Measurements from ENCODE around the gene ARID5A. TPM values are rescaled to one million over a fixed set of nuclear protein-coding genes. Genes with fewer than 3 reads are reported as not detected.

The ARID5A gene
- polyA plus RNA-seq, 3 donors, result 27.8 to 38.8 (median 37.7) TPM

DNA sequence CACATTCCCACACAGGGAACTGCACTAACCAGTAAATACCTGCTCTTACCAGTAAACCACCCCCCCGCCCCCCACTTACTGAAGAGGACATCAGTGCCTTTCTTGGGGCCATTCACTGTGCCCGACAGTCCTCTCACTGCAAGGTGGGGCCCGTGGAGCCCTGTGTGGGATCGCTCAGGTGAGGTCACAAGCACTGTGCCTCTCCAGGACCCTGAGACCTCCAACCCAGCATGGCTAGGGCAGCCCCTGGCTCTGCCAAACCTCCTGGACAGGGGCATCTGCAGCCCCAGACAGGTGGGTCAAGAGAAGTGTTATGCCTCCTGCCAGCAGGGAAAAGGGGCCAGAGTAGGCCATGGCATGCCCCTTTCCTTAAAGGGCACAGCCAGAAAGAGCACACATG, 24.7 kb upstream of the ARID5A start:
- Mint-ChIP-seq H3K27me3 (ENCODE audit: low read depth in 3 of 3) (peaks cover 10 to 16% (median 12%) of the 10 kb centered on the region in 3 donors), H3K4me3 (no peak overlapping the region), H3K9me3 (peaks cover 4 to 8% (median 5%) of the 10 kb centered on the region in 7 donors), H3K36me3 (no peaks in the 10 kb centered on the region), H3K4me1 (peaks cover 10% of the 10 kb centered on the region), H3K27ac (no peak overlapping the region)
- no peaks in the 10 kb centered on the region for H3K36me3 ChIP-seq (replicated peaks in 1 of 2; ENCODE audit: control insufficient read depth in 1 of 2, insufficient read depth in 2 of 2, low read length in 2 of 2)
- no peak overlapping the region for H3K27ac ChIP-seq (ENCODE audit: low read depth in 1 of 2, low read length in 2 of 2)
- H3K9ac ChIP-seq (ENCODE audit: insufficient read depth, low read length, poor library complexity, severe bottlenecking), result no peak overlapping the region
- no peak for DNase-seq
- H3K4me2 ChIP-seq (replicated peaks; ENCODE audit: extremely low read depth, low read length, poor library complexity, severe bottlenecking), result no peak overlapping the region
- H3K4me1 ChIP-seq (ENCODE audit: control insufficient read depth in 1 of 2, insufficient read depth in 2 of 2, low read length in 2 of 2), result peaks cover 10 to 19% of the 10 kb centered on the region in 2 donors
- intact Hi-C loops (cut with micrococcal nuclease), result no loop called here
- no peak overlapping the region for H2AFZ ChIP-seq (ENCODE audit: insufficient read depth, low read depth, low read length, poor library complexity, severe bottlenecking)
- 94% methylated on average over 3 of the region's 4 CpGs for WGBS (ENCODE audit: insufficient coverage)
- peaks cover 0 to 3% of the 10 kb centered on the region in 2 donors for H3K27me3 ChIP-seq (ENCODE audit: control insufficient read depth in 2 of 2, insufficient read depth in 2 of 2, low read length in 2 of 2)
- no peaks in the 10 kb centered on the region for H3K79me2 ChIP-seq (ENCODE audit: insufficient read depth, low read length)
- H3K9me3 ChIP-seq (replicated peaks in 1 of 2; ENCODE audit: control insufficient read depth in 1 of 2, insufficient read depth in 1 of 2, low read length in 2 of 2), result peaks cover 0 to 4% of the 10 kb centered on the region in 2 donors
- no peak overlapping the region for H3K4me3 ChIP-seq (replicated peaks in 1 of 3; ENCODE audit: low read depth in 2 of 3, low read length in 3 of 3)
- TF ChIP-seq, protein P1, sequence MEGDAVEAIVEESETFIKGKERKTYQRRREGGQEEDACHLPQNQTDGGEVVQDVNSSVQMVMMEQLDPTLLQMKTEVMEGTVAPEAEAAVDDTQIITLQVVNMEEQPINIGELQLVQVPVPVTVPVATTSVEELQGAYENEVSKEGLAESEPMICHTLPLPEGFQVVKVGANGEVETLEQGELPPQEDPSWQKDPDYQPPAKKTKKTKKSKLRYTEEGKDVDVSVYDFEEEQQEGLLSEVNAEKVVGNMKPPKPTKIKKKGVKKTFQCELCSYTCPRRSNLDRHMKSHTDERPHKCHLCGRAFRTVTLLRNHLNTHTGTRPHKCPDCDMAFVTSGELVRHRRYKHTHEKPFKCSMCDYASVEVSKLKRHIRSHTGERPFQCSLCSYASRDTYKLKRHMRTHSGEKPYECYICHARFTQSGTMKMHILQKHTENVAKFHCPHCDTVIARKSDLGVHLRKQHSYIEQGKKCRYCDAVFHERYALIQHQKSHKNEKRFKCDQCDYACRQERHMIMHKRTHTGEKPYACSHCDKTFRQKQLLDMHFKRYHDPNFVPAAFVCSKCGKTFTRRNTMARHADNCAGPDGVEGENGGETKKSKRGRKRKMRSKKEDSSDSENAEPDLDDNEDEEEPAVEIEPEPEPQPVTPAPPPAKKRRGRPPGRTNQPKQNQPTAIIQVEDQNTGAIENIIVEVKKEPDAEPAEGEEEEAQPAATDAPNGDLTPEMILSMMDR (IDR thresholded peaks at IDR 0.05), result no peak
- H4K20me1 ChIP-seq (ENCODE audit: insufficient read depth, low read length), result no peaks in the 10 kb centered on the region

DNA sequence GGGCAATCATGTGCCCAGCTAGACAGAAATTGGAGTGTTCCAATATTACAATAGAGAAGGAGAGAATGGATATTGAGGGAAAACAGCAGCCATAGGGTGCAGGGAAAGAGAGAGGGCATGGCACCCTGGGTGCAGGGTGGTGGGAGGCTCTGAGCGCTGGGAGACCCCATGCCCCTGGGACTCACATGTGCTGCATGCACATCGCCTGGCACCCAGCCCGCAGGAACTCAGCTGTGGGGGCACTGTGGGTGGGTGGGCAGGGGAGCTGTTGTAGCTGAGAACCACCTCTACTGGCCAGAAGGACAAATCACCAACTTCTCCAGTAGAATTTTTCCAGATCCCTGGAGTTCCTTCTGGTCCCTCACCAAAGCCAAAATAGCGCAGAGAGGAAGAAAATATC, 24.2 kb upstream of the ARID5A start:
- TF ChIP-seq, protein P1 (IDR thresholded peaks at IDR 0.05), result no peak
- peaks cover 0 to 4% of the 10 kb centered on the region in 2 donors for H3K9me3 ChIP-seq (replicated peaks in 1 of 2; ENCODE audit: control insufficient read depth in 1 of 2, insufficient read depth in 1 of 2, low read length in 2 of 2)
- no peak overlapping the region for H3K4me3 ChIP-seq (replicated peaks in 1 of 3; ENCODE audit: low read depth in 2 of 3, low read length in 3 of 3)
- no peaks in the 10 kb centered on the region for H3K79me2 ChIP-seq (ENCODE audit: insufficient read depth, low read length)
- no peak overlapping the region for H3K4me2 ChIP-seq (replicated peaks; ENCODE audit: extremely low read depth, low read length, poor library complexity, severe bottlenecking)
- H3K27ac ChIP-seq (ENCODE audit: low read depth in 1 of 2, low read length in 2 of 2), result no peak overlapping the region
- intact Hi-C loops (cut with micrococcal nuclease), result no loop called here
- 100% methylated on average over 2 of the region's 4 CpGs for WGBS (ENCODE audit: insufficient coverage)
- DNase-seq, result no peak
- no peak overlapping the region for H3K27ac Mint-ChIP-seq
- no peak overlapping the region for H2AFZ ChIP-seq (ENCODE audit: insufficient read depth, low read depth, low read length, poor library complexity, severe bottlenecking)
- peaks cover 10 to 19% of the 10 kb centered on the region in 2 donors for H3K4me1 ChIP-seq (ENCODE audit: control insufficient read depth in 1 of 2, insufficient read depth in 2 of 2, low read length in 2 of 2)
- H3K4me1 Mint-ChIP-seq, result peaks cover 10% of the 10 kb centered on the region
- peaks cover 7 to 12% (median 9%) of the 10 kb centered on the region in 7 donors for H3K9me3 Mint-ChIP-seq
- no peak overlapping the region for H3K9ac ChIP-seq (ENCODE audit: insufficient read depth, low read length, poor library complexity, severe bottlenecking)
- H4K20me1 ChIP-seq (ENCODE audit: insufficient read depth, low read length), result no peaks in the 10 kb centered on the region
- no peaks in the 10 kb centered on the region for H3K36me3 Mint-ChIP-seq
- H3K27me3 Mint-ChIP-seq (ENCODE audit: low read depth in 3 of 3), result peaks cover 10 to 16% (median 10%) of the 10 kb centered on the region in 3 donors
- H3K4me3 Mint-ChIP-seq, result no peak overlapping the region
- H3K27me3 ChIP-seq (ENCODE audit: control insufficient read depth in 2 of 2, insufficient read depth in 2 of 2, low read length in 2 of 2), result peaks cover 0 to 3% of the 10 kb centered on the region in 2 donors
- no peaks in the 10 kb centered on the region for H3K36me3 ChIP-seq (replicated peaks in 1 of 2; ENCODE audit: control insufficient read depth in 1 of 2, insufficient read depth in 2 of 2, low read length in 2 of 2)
